Transverse colon (tissue), 4 donors: ENCODE results near the gene ZFP69. TPM values are rescaled to one million over a fixed set of nuclear protein-coding genes. Genes with fewer than 3 reads are reported as not detected.
A peak's percentile ranks its signal among the peaks of the same experiment; 100 is the strongest.

Experiments used
- DNase-seq: peaks from one replicate; pipeline ENCODE4 v3.0.0-alpha.2; 2019
- H3K27ac ChIP-seq, 4 donors: fragments of 200-600 bp; sonication (generic); 2 replicates each; pipeline ENCODE4 v1.5.1; 2016 to 2018; ENCODE audit warnings: inconsistent platforms in 4 of 4
- H3K27me3 ChIP-seq: fragments of 200-600 bp; sonication (generic); 2 replicates; pipeline ENCODE4 v1.5.1; 2017; ENCODE audit warnings: inconsistent platforms
- H3K36me3 ChIP-seq, 4 donors: fragments of 200-600 bp; sonication (generic); 2 replicates each; pipeline ENCODE4 v1.5.1; 2017 to 2019; ENCODE audit warnings: inconsistent platforms in 4 of 4
- H3K4me1 ChIP-seq, 4 donors: fragments of 200-600 bp; sonication (generic); 2 replicates each; pipeline ENCODE4 v1.5.1; 2017 to 2020; ENCODE audit warnings: inconsistent platforms in 4 of 4
- H3K4me3 ChIP-seq, 4 donors: fragments of 200-600 bp; sonication (generic); 1 replicate in 1 of 4; 2 replicates in 3 of 4; pipeline versions ENCODE4 v1.5.1 to v1.6.1; 2017 to 2019; ENCODE audit warnings: inconsistent platforms in 4 of 4
- H3K9me3 ChIP-seq, 2 donors: fragments of 200-600 bp; sonication (generic); 2 replicates each; pipeline ENCODE4 v1.5.1; 2017 to 2019; ENCODE audit warnings: inconsistent platforms in 2 of 2
- CTCF ChIP-seq, 5 experiments: fragments of 200-600 bp in 3 of 5; fragments of 450-650 bp in 2 of 5; sonication (generic) in 3 of 5; IDR thresholded peaks; 1 replicate in 2 of 5; 2 replicates in 3 of 5; pipeline ENCODE4 v1.5.1; 2016 to 2017; ENCODE audit warnings: antibody characterized with exemption in 5 of 5, inconsistent platforms in 3 of 5, mild to moderate bottlenecking in 2 of 5, moderate library complexity in 1 of 5
- EP300 ChIP-seq: sonication (generic); formaldehyde crosslinking; IDR thresholded peaks from one replicate; pipeline ENCODE4 v1.6.1; 2017; ENCODE audit warnings: antibody characterized with exemption, low read depth
- POLR2A ChIP-seq: fragments of 450-650 bp; IDR thresholded peaks from one replicate; pipeline ENCODE4 v1.6.1; 2016; ENCODE audit warnings: antibody characterized with exemption, mild to moderate bottlenecking, moderate library complexity
- POLR2AphosphoS5 ChIP-seq, 3 donors: sonication (generic); formaldehyde crosslinking; IDR thresholded peaks; one replicate each; pipeline ENCODE4 v1.6.1; 2016; ENCODE audit warnings: antibody characterized with exemption in 3 of 3
- WGBS, 2 donors: methylation state at CpG; one replicate each; pipeline ENCODE4 v1.1.5; 2018; ENCODE audit warnings: low coverage in 1 of 2; 5-methylcytosine and 5-hydroxymethylcytosine counted together
- in situ Hi-C, 4 donors: fragments of 200-750 bp; cut with MboI; loops; one replicate each; pipeline versions ENCODE4 v1.15.0 to v1.15.1; 2017; ENCODE audit warnings: low sequenced_read_pairs in 3 of 4, low pct_ligation_motif_present in 1 of 4, low pct_unique_long_range_greater_than_20kb in 1 of 4
- intact Hi-C: fragments of 100-400 bp; cut with DNase I; formaldehyde crosslinking; loops from one replicate; pipeline ENCODE4 v1.15.1; 2023; ENCODE audit warnings: low total_unique reads
- total RNA-seq, 4 donors: library from RNA; depleted of rRNA; stranded (reverse); fragments of >200 nt; gene quantifications; one replicate each; pipeline ENCODE4 v1.1.0, GENCODE V29; 2016

The ZFP69 gene
- total RNA-seq, 4 donors from 2014 or later, result 2.2 to 64.7 (median 2.7) TPM; not detected in 1

- DNase-seq, result peak; percentile 85
- WGBS, 2 donors, result 1 to 4% methylated on average over 8 to 45 of the region's 76 CpGs
- peaks cover 5 to 15% of the 10 kb centered on the region in 2 donors for H3K9me3 ChIP-seq
- in situ Hi-C loops (no loop called here), intact Hi-C loops (no loop called here)
- H3K27ac ChIP-seq, result peak within 1 kb of the TSS; percentile 74 to 86 (median 82)
- H3K4me3 ChIP-seq, result peak within 1 kb of the TSS; percentile 62 to 85 (median 70)
- no peaks in the 10 kb centered on the region for H3K36me3 ChIP-seq
- no peak for TF ChIP-seq EP300
- peak; percentile 38 to 68 (median 45) for TF ChIP-seq POLR2AphosphoS5 (IDR thresholded peaks at IDR 0.05)
- peak; percentile 40 for TF ChIP-seq POLR2A
- TF ChIP-seq CTCF (IDR thresholded peaks at IDR 0.05), result no peak
- H3K27me3 ChIP-seq, result no peaks in the 10 kb centered on the region
- peaks cover 0 to 17% (median 10%) of the 10 kb centered on the region in 4 donors for H3K4me1 ChIP-seq
These were observed 31.6 kb downstream of the ZFP69 start, which contains the start of gene EXO5 for GRCh38 chr1:40508375-40509341. EXO5 (plus strand) TSS chr1:40508767; CDS start chr1:40514545, 5,778 bp downstream.

GRCh38 chr1:40519517-40519916, 42.4 kb downstream of the ZFP69 start:
- Histone ChIP-seq H3K4me3 (no peak overlapping the region), H3K4me1 (no peaks in the 10 kb centered on the region), H3K9me3 (peaks cover 16 to 23% of the 10 kb centered on the region in 2 donors), H3K27ac (no peak overlapping the region), H3K36me3 (peaks cover 0 to 18% (median 4%) of the 10 kb centered on the region in 4 donors), H3K27me3 (no peaks in the 10 kb centered on the region)
- intact Hi-C loops (no loop called here), in situ Hi-C loops (no loop called here)
- TF ChIP-seq CTCF (IDR thresholded peaks at IDR 0.05) (no peak), POLR2A (no peak), EP300 (no peak), POLR2AphosphoS5 (IDR thresholded peaks at IDR 0.05) (no peak)
- DNase-seq, result no peak
- 63 to 92% methylated on average over 2 of the region's 2 CpGs for WGBS, 2 donors

- intact Hi-C loops (no loop called here), in situ Hi-C loops (no loop called here)
- Histone ChIP-seq H3K27ac (peak overlapping the region; percentile 81 to 89 (median 86)), H3K4me1 (peaks cover 0 to 22% (median 16%) of the 10 kb centered on the region in 4 donors), H3K36me3 (peaks cover 0 to 4% (median 0%) of the 10 kb centered on the region in 4 donors), H3K27me3 (no peaks in the 10 kb centered on the region), H3K4me3 (peak overlapping the region; percentile 43 to 63 (median 56)), H3K9me3 (peaks cover under 1 to 4% of the 10 kb centered on the region in 2 donors)
- 39 to 46% methylated on average over 5 of the region's 5 CpGs for WGBS, 2 donors
- no peak for DNase-seq
- TF ChIP-seq EP300 (no peak), POLR2AphosphoS5 (IDR thresholded peaks at IDR 0.05) (no peak), CTCF (IDR thresholded peaks at IDR 0.05) (no peak), POLR2A (no peak)
These were observed 53.8 kb downstream of the ZFP69 start for GRCh38 chr1:40530735-40531380.
